SU-DHL-6 (cell line): ENCODE data around the gene SLC8A1.

ENCODE experiments used
- H2AFZ ChIP-seq: fragments of 200-600 bp; sonication (generic); 2 replicates; pipeline ENCODE4 v1.6.1; 2014; ENCODE audit warnings: low read depth, mild to moderate bottlenecking, moderate library complexity, mixed read lengths, antibody characterized with exemption, low read length; ENCODE audit not compliant: severe bottlenecking
- H3F3A ChIP-seq: fragments of 200-600 bp; shearing (Covaris generic); 2 replicates; pipeline ENCODE4 v1.6.0; 2016; ENCODE audit warnings: antibody characterized with exemption, mild to moderate bottlenecking; ENCODE audit not compliant: insufficient read depth
- H3K27ac ChIP-seq: fragments of 200-600 bp; sonication (generic); 2 replicates; pipeline ENCODE4 v1.5.1; 2016; ENCODE audit warnings: low read depth, mild to moderate bottlenecking, low read length, moderate library complexity, mixed read lengths
- H3K27me3 ChIP-seq: fragments of 200-600 bp; sonication (generic), shearing (Covaris generic); 2 replicates; pipeline ENCODE4 v1.6.0; 2014; ENCODE audit warnings: mild to moderate bottlenecking, low read length
- H3K36me3 ChIP-seq: fragments of 200-600 bp; sonication (generic); 2 replicates; pipeline ENCODE4 v1.6.1; 2014; ENCODE audit warnings: mild to moderate bottlenecking, low read length, mixed read lengths
- H3K4me2 ChIP-seq: fragments of 300-600, 200-600 bp; shearing (Covaris generic), sonication (generic); 2 replicates; pipeline ENCODE4 v1.6.0; 2014; ENCODE audit warnings: low read length, low read depth, mild to moderate bottlenecking; ENCODE audit not compliant: poor library complexity, severe bottlenecking
- H3K4me3 ChIP-seq: fragments of 200-600 bp; sonication (generic); 2 replicates; pipeline ENCODE4 v1.5.1; 2014; ENCODE audit warnings: antibody characterized with exemption, low read length, mild to moderate bottlenecking, mixed read lengths; ENCODE audit not compliant: insufficient read depth, poor library complexity, severe bottlenecking
- H3K79me2 ChIP-seq: fragments of 200-600 bp; sonication (generic); 2 replicates; pipeline ENCODE4 v1.6.1; 2014; ENCODE audit warnings: mild to moderate bottlenecking, low read length, moderate library complexity; ENCODE audit not compliant: insufficient read depth
- H3K9ac ChIP-seq: fragments of 200-600 bp; sonication (generic); 2 replicates; pipeline ENCODE4 v1.7.0; 2014; ENCODE audit warnings: mild to moderate bottlenecking, low read length
- H3K9me2 ChIP-seq: fragments of 200-600 bp; sonication (generic); replicated peaks from 2 replicates; pipeline ENCODE4 v1.6.1; 2014; ENCODE audit warnings: low read length; ENCODE audit not compliant: insufficient read depth
- H3K9me3 ChIP-seq: fragments of 200-600 bp; sonication (generic); 2 replicates; pipeline ENCODE4 v1.6.1; 2014; ENCODE audit warnings: low read length, mixed read lengths; ENCODE audit not compliant: insufficient read depth
- H4K20me1 ChIP-seq: fragments of 200-600 bp; sonication (generic); 2 replicates; pipeline ENCODE4 v1.6.1; 2014; ENCODE audit warnings: low read depth, mild to moderate bottlenecking, antibody characterized with exemption, low read length, moderate library complexity, mixed read lengths
- EZH2phosphoT487 ChIP-seq: fragments of 200-600 bp; sonication (generic), shearing (Covaris generic); conservative IDR thresholded peaks from 2 replicates; pipeline ENCODE4 v1.6.1; 2018; ENCODE audit warnings: mild to moderate bottlenecking, antibody characterized with exemption, low read length, moderate library complexity, mixed read lengths
- TF ChIP-seq, protein P1 (sequence below): fragments of 200-600 bp; sonication (generic); IDR thresholded peaks from one replicate; pipeline ENCODE4 v1.5.1; 2017; ENCODE audit warnings: antibody characterized with exemption, mild to moderate bottlenecking, low read length, moderate library complexity; ENCODE audit not compliant: insufficient read depth, poor library complexity, severe bottlenecking

Gene SLC8A1

GRCh38 chr2:40204268-40204667 is 247.6 kb downstream of the SLC8A1 start:
- no peaks in the 10 kb centered on the region for H3F3A ChIP-seq
- H3K36me3 ChIP-seq = no peaks in the 10 kb centered on the region
- no peaks in the 10 kb centered on the region for H3K79me2 ChIP-seq
- H4K20me1 ChIP-seq = no peaks in the 10 kb centered on the region
- H3K9me3 ChIP-seq = no peaks in the 10 kb centered on the region
- no peak overlapping the region for H3K4me2 ChIP-seq
- H3K27ac ChIP-seq = no peak overlapping the region
- H3K4me3 ChIP-seq = no peak overlapping the region
- TF ChIP-seq, protein P1, sequence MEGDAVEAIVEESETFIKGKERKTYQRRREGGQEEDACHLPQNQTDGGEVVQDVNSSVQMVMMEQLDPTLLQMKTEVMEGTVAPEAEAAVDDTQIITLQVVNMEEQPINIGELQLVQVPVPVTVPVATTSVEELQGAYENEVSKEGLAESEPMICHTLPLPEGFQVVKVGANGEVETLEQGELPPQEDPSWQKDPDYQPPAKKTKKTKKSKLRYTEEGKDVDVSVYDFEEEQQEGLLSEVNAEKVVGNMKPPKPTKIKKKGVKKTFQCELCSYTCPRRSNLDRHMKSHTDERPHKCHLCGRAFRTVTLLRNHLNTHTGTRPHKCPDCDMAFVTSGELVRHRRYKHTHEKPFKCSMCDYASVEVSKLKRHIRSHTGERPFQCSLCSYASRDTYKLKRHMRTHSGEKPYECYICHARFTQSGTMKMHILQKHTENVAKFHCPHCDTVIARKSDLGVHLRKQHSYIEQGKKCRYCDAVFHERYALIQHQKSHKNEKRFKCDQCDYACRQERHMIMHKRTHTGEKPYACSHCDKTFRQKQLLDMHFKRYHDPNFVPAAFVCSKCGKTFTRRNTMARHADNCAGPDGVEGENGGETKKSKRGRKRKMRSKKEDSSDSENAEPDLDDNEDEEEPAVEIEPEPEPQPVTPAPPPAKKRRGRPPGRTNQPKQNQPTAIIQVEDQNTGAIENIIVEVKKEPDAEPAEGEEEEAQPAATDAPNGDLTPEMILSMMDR = no peak
- TF ChIP-seq EZH2phosphoT487 = no peak
- no peak overlapping the region for H2AFZ ChIP-seq
- no peaks in the 10 kb centered on the region for H3K9me2 ChIP-seq
- H3K9ac ChIP-seq = no peak overlapping the region
- H3K27me3 ChIP-seq = no peaks in the 10 kb centered on the region

DNA sequence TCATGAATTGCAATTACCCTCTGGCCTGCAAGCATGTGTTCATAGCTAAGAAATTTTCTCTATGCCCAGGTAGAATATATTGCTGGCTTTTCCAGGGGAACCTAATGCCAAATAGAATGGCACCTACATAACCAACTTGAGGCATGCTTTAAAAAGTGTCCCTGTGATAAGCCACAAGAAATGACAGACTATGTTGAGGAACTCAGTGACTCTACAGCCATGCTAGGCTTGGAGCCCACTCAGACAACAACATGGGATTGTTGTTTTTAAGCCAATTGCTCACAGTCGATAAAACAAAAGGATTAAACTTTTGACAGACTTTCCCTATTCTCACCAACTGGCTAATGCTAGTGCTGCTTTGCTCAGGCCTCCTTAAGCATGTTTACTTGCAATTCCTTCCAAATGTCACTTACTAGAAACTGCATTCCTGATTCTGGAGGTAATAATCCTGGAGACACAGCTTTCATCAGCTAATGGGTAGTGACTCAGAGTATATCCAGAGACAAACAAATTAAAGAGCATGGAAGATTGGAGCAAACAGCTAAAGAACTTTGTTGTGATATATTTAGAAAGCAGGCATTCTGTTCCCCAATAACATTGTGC is 249.0 kb downstream of the SLC8A1 start:
- H3K9me3 ChIP-seq = no peaks in the 10 kb centered on the region
- no peaks in the 10 kb centered on the region for H3K9me2 ChIP-seq
- H3K36me3 ChIP-seq = no peaks in the 10 kb centered on the region
- no peaks in the 10 kb centered on the region for H3K79me2 ChIP-seq
- no peaks in the 10 kb centered on the region for H3F3A ChIP-seq
- no peaks in the 10 kb centered on the region for H3K27me3 ChIP-seq
- TF ChIP-seq, protein P1 = no peak
- TF ChIP-seq EZH2phosphoT487 = no peak
- H3K9ac ChIP-seq = no peak overlapping the region
- H3K4me3 ChIP-seq = no peak overlapping the region
- no peak overlapping the region for H3K4me2 ChIP-seq
- H3K27ac ChIP-seq = no peak overlapping the region
- H2AFZ ChIP-seq = no peak overlapping the region
- H4K20me1 ChIP-seq = no peaks in the 10 kb centered on the region

- H3K79me2 ChIP-seq = no peaks in the 10 kb centered on the region
- no peaks in the 10 kb centered on the region for H3K9me2 ChIP-seq
- H3K9ac ChIP-seq = no peak overlapping the region
- no peaks in the 10 kb centered on the region for H4K20me1 ChIP-seq
- H3K9me3 ChIP-seq = no peaks in the 10 kb centered on the region
- TF ChIP-seq, protein P1 = no peak
- TF ChIP-seq EZH2phosphoT487 = no peak
- no peak overlapping the region for H3K4me2 ChIP-seq
- no peak overlapping the region for H2AFZ ChIP-seq
- H3K27ac ChIP-seq = no peak overlapping the region
- no peaks in the 10 kb centered on the region for H3K27me3 ChIP-seq
- no peaks in the 10 kb centered on the region for H3F3A ChIP-seq
- no peaks in the 10 kb centered on the region for H3K36me3 ChIP-seq
- H3K4me3 ChIP-seq = no peak overlapping the region
Measured at GRCh38 chr2:40201425-40201824, 250.5 kb downstream of the SLC8A1 start.
